GM15510 (cell line): ENCODE measurements around the gene PRLR.

Experiments used
- POLR2A ChIP-seq: IDR thresholded peaks from 3 replicates; pipeline ENCODE4 v1.6.1; 2011; ENCODE audit warnings: borderline replicate concordance; ENCODE audit not compliant: insufficient read length; ENCODE audit errors: extremely low read depth

Gene PRLR

DNA sequence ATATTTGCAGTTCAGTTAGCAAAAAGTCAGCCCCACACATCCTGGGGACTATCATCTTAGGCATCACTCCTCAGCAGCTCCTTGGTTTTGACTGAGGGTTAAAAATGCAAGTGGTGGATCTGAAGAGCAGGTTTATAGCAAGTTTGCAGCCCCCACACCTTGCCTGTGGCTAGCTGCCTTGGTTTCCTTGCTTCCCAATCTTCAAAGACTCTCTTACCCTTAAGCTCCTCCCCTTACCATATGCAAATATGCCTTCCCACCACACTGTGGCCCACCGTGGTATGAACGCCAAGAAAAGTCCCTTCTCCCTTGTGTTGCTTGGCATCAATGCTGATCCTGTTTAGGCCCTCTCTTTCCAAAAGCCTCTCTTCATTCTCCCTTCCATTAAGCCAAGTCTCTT, 137.6 kb downstream of the PRLR start:
- TF ChIP-seq POLR2A, result no peak

DNA sequence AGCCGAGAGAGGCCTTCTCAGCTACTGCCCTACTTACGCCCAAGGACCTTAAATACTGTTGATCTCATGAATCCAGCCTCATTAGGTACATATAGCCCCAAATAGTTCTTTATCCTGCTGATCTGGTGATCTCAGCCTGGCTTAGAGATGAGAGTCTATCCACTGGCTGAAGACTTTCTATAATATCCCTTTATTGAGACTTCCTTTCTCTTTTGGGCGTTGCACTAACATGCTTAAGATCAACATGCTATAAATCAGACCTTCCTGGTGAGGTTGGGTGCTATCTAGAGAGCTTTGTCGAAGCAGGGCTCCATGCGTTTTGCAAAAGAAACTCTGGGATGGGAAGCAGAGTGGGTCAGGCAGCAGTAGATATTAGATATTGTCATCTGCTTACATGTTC, 138.6 kb downstream of the PRLR start:
- no peak for TF ChIP-seq POLR2A

DNA sequence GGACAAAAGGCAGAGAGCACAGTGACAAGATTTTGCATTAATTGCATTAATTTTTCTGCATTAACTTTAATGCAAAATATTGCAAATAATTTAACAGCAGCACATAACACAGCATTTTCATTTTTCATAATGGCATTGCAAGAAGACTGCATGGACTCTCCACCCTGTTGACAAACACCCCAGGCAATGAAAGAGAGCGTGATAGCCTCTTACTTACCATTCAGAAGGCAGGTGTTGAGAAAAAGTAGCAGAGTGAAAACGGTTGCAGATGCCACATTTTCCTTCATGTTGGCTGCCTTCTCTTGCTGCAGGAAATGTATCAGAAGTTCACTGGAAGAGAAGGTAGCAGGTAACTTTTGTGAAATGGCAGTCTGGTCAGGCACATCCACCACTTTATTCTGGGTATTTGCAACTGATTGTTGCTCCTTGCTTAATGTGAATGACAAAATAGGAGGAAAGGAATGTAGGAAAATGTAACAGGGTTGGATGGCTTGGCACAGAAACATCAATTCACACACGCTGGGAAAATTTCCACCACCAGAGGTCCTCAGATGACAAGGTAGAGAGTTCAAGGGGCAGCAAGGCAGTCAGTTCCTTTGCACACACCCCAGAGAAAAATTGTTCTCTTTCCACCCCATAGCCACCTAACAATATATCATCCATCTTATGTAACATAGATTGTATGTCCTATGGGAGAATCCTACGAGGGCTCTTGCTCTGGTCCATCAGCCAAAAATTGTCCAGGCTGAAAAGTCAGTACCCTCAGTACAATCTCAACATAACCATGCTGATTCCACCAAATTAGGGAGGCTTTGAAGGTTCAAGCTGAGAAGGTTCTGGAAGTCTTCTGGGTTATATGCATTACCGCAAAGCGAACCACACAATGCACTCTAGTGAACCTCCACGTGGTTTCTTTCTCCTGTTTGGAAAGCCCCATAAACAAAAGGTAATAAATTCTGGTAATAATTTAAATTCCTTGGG, 140.7 kb downstream of the PRLR start:
- no peak for TF ChIP-seq POLR2A

DNA sequence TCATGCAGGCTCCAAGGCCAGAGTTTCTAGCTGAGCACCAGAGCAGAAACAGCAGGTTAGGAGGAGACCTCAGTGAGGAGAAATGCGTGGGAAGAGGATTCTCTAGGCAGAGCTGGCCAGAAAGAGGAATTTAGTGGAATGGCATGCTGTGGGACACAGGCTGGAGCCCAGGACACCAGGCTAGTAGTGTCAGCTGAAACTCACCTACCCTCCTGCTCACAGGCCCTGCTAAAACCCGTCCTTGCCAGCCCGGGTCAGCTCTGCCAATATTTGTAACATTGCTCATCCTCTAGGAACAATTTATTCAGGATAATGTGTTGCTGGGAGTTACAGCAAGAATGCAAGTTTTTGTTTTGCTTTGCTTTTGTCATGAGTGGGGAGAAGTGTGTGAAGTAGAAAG, 142.3 kb downstream of the PRLR start:
- TF ChIP-seq POLR2A, result no peak

GRCh38 chr5:35083150-35083549, 147.1 kb downstream of the PRLR start:
- no peak for TF ChIP-seq POLR2A

DNA sequence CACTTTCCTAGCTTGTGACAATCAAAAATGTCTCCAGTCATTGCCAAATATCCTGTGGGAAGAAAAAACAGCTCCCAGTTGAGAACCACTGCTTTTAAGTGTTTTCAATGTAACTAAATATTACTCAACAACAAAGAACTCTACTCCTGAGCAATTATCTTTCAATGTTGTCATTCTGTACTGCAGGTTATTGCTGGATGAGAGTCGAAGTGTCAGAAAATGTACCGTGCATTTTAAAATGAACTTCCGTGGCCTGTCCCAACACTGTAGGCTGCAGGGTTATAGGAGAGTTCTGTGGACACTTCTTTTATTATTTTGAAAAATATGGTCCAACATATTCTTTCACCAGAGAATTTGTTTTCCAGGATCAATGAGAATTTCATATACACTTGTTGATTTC, 147.8 kb downstream of the PRLR start:
- no peak for TF ChIP-seq POLR2A

- TF ChIP-seq POLR2A, result no peak
These were observed 149.2 kb downstream of the PRLR start for GRCh38 chr5:35081134-35081533.

DNA sequence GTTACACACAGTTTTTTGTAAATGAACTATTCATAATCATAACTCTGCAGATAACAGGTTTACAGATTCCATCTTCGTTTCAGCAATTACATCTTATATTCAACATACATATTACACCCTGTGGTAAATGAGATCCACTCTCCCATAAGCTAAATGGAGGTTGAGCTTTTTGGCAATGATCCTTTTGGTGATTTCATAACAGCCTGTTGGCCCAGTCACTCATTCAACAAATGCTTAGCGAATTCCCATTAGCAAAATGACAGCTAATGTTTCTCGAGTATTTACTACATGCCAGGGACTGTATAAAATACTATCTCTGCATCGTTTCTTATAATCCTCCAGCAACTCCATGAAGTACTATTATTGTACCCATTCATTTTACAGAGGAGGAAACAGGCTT, 157.1 kb downstream of the PRLR start:
- no peak for TF ChIP-seq POLR2A

- no peak for TF ChIP-seq POLR2A
These were observed 161.1 kb downstream of the PRLR start for GRCh38 chr5:35069188-35069587.

- TF ChIP-seq POLR2A, result no peak
These were observed 162.3 kb downstream of the PRLR start for GRCh38 chr5:35067985-35068384.

DNA sequence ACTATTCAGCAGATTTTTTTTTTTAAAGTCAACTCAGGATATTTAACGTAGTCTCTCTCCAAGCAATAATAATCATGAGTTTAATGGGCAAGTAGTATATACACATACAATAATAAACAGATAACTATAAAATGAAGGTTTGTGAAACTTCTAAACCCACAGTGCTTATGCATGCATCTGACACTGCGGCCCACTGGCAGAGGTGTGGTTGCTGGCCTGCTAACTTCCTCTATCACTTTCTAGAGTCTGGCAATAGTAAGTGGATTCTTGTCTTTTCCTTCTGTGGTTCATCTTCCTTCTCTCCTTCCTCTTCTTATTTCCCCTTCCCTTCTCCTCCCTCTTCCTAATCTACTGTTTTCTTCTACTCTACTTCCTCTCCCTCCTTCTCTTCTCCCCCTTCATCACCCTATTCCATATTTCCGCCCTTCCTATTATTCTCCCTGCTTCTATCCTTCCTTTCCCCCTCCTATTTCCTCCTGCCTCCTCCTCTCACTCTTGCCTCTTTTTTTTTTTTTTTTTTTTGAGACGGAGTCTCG, 164.0 kb downstream of the PRLR start:
- no peak for TF ChIP-seq POLR2A

DNA sequence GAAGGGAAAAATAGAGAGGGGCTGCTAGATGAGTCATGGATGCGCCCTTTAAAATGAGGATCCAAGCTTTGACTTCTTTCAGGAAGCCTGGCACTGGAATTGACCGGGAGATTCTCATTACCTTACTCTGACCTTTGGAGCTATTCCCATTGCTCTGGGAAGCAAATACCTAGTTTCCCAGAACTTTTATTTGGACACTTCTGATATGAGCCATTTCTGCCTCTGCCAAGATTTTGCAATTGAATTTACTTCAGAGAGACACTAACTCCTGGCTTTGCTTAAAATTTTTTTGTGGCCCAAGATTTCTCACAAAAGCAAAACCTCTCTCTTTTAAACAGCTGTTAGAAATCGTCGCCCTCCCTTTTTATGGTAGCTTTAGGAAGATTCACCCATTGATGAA, 166.9 kb downstream of the PRLR start:
- TF ChIP-seq POLR2A, result no peak

- TF ChIP-seq POLR2A, result no peak
These were observed 169.0 kb downstream of the PRLR start for GRCh38 chr5:35061211-35061770.

- no peak for TF ChIP-seq POLR2A
These were observed 170.1 kb downstream of the PRLR start for GRCh38 chr5:35060236-35060635.

DNA sequence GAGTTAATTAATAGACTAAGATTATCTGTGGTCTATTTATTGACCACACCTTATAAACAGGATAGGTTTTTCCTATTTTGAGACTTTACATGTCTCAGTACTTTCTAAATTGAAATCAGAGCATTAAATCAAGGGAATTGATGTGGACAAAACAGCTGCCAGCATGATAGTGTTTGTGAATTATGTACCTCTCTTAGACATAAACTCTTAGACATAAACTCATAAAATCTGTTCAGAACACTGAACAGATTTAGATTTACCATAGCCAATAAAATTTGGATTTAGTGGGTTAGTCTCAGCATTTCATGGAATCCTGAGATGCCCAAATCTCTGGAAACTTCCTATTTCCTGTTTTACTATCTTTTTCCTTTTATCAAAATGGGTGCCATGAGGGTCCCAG, 171.0 kb downstream of the PRLR start:
- no peak for TF ChIP-seq POLR2A

DNA sequence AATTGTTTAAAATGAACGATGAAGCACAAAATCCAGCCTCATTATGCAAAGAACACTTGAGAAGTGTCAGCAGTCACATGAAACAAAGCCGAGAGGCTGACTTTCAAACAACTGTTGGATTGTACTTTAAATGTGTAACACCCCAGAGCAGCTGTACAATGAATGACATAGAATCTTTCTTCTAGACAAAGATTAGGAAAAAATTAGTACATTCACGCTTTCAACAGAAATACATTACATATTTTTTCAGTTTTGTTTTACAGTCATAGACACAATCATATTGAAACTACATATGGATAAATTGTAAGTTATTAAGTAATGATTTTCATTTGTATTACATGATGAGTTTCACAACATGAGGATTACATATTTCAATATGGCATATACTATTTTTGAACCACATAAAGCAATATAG, 171.9 kb downstream of the PRLR start:
- TF ChIP-seq POLR2A, result no peak

DNA sequence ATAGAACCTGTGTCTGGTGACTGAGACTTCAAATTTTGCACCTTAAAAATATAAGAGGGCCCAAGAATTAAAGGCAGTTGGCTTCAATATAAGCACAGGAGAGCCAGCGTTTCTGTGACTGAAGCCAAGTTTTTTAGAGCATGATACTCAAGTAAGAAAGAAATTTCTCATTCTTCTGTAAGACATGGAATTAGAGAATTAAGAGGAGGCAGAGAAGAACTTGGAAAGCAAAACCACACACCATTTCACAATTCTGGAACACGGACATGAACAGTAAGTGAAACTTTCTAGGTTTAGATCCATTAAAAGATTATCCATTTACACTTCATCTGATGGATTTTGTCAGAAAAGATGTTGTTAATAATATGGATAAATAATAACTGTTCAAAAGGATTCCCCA, 173.6 kb downstream of the PRLR start:
- no peak for TF ChIP-seq POLR2A

DNA sequence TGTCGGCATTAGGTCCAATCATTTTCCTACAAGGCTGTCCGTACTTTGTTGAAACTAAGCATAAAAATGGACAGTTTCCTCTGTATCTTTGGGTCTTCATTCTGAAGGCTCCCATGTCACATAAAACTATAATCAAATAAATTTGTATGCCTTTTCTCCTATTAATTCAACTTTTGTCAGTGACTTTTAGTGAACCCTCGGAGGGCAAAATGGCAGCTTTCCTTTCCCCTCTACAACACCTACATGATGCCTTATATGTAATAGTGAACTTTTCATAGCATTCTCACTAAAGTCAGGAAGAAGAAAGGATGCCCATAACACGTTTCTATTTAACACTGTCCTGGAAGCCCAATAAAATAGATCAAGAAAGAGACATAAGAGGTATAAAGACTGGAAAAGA, 177.4 kb downstream of the PRLR start:
- TF ChIP-seq POLR2A, result no peak
